OCI-LY7 (cell line): ENCODE results near the gene ZNF582.

ENCODE experiments used
- EZH2phosphoT487 ChIP-seq: fragments of 200-600 bp; sonication (generic); IDR thresholded peaks from 2 replicates; pipeline ENCODE4 v1.6.1; 2018; ENCODE audit warnings: low read depth, borderline replicate concordance, mild to moderate bottlenecking, mixed run types, antibody characterized with exemption, low read length, moderate library complexity, mixed read lengths
- TF ChIP-seq, protein P1 (sequence below): fragments of 200-600 bp; sonication (generic); conservative IDR thresholded peaks from 2 replicates; pipeline ENCODE4 v1.5.1; 2014; ENCODE audit warnings: mild to moderate bottlenecking, antibody characterized with exemption, low read length, moderate library complexity, mixed read lengths

DNA sequence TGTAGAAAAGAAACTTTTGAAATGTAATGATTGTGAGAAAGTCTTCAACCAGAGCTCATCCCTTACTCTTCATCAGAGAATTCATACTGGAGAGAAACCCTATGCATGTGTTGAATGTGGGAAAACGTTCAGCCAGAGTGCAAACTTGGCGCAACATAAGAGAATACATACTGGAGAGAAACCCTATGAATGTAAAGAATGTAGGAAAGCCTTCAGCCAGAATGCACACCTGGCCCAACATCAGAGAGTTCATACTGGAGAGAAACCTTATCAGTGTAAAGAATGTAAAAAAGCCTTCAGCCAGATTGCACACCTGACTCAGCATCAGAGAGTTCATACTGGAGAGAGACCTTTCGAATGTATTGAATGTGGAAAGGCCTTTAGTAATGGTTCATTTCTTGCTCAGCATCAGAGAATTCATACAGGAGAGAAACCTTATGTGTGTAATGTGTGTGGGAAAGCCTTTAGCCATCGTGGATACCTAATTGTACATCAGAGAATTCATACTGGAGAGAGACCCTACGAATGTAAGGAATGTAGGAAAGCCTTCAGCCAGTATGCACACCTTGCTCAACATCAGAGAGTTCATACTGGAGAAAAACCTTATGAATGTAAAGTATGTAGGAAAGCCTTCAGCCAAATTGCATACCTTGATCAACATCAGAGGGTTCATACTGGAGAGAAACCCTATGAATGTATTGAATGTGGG is 30.1 kb upstream of the ZNF582 start:
- TF ChIP-seq, protein P1, sequence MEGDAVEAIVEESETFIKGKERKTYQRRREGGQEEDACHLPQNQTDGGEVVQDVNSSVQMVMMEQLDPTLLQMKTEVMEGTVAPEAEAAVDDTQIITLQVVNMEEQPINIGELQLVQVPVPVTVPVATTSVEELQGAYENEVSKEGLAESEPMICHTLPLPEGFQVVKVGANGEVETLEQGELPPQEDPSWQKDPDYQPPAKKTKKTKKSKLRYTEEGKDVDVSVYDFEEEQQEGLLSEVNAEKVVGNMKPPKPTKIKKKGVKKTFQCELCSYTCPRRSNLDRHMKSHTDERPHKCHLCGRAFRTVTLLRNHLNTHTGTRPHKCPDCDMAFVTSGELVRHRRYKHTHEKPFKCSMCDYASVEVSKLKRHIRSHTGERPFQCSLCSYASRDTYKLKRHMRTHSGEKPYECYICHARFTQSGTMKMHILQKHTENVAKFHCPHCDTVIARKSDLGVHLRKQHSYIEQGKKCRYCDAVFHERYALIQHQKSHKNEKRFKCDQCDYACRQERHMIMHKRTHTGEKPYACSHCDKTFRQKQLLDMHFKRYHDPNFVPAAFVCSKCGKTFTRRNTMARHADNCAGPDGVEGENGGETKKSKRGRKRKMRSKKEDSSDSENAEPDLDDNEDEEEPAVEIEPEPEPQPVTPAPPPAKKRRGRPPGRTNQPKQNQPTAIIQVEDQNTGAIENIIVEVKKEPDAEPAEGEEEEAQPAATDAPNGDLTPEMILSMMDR, result no peak
- TF ChIP-seq EZH2phosphoT487, result no peak
